WI38 (cell line): ENCODE measurements around the gene SFXN5.

Experiments
- H3K4me3 ChIP-seq: 2 replicates; pipeline ENCODE4 v1.5.1; 2011; ENCODE audit warnings: low read depth, mild to moderate bottlenecking, control low read depth, low read length
- CTCF ChIP-seq: IDR thresholded peaks from 2 replicates; pipeline ENCODE4 v1.5.1; 2012; ENCODE audit warnings: low read depth, mild to moderate bottlenecking, control low read depth, low read length

The SFXN5 gene

GRCh38 chr2:73034661-73035375, 36.7 kb downstream of the SFXN5 start:
- H3K4me3 ChIP-seq = no peak overlapping the region
- no peak for TF ChIP-seq CTCF

DNA sequence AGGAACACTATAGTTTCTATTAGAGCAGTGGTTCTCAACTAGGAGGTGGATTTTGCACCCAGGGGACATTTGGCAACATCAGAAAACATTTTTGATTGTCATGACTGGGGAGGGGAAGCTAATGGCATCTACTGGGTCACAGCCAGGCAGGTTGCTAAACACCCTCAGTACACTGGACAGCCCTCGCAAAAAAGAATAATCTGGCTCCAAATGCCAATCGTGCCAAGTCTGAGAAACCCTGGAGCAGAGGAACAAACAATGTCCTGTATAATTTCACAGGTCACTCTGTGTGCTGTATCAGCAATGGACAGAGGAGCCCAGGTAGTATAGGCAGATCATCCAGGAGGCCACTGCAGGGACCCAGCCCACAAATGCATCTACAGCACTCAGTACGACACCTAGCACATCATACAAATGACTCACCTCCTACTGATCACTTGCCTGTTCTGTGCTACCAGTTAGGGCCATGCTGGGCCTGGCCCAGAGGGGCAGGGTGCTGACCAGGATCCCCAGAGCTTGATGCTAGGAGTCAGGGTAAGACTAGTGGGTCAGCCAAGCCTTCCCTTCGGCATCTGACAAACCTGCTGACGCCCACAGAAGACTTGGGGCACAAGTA, 37.6 kb downstream of the SFXN5 start:
- H3K4me3 ChIP-seq = no peak overlapping the region
- TF ChIP-seq CTCF = no peak

GRCh38 chr2:73033142-73033765, 38.3 kb downstream of the SFXN5 start:
- no peak overlapping the region for H3K4me3 ChIP-seq
- TF ChIP-seq CTCF = no peak

DNA sequence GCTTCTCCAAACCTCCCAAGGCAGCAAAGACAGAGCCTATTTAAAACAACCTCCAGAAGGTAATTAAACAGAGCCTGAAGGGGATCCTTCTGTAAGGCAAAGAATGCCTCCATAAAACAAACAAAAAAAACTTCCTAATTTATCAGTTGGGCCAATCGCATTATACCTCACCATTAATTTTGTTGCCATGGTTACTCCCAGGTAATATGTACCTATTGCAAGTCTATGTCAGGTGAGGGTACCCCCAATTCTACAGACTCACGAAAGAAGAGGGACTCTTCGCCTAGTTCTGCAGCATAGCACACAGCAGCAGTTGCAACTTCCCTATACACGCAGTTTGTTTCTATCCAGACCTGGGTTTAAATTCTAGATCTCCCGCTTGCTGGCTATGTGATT, 38.8 kb downstream of the SFXN5 start:
- TF ChIP-seq CTCF = no peak
- no peak overlapping the region for H3K4me3 ChIP-seq

- no peak for TF ChIP-seq CTCF
- no peak overlapping the region for H3K4me3 ChIP-seq
Measured at GRCh38 chr2:73031725-73032701, 39.5 kb downstream of the SFXN5 start.

DNA sequence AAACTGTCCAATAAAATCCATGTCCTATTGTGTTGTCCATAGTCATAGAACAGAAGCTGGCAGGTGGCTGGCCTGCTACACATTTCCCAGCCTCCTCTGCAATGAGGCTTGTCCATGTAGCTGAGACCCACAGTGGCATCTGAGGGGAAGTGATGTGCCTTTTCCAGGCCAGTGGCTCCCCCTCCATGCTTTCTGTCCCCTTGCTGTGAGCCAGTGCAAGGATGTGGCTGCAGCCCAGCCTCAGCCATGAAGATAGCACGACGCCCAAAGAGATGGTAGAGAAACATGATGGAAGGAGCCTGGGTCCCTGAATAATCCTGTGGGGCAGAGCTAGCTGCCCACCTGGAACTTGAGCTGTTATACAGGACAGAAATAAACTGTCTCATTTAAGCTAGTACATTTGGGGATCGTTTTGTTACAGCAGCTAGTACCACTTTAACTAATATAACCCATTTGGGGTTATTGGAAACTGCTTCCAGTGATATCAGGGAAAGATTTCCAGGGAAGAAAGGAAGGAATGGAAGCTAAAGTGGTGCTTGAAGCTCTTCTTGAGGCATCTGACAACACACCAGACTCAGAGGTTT, 40.3 kb downstream of the SFXN5 start:
- no peak overlapping the region for H3K4me3 ChIP-seq
- no peak for TF ChIP-seq CTCF
